Stimulated activated CD8-positive, alpha-beta memory T cell treated with anti-CD3 and anti-CD28 coated beads, Interleukin-15, amount 100 ng/mL, for 4 hours (primary cell): Measurements from ENCODE around the gene UBA6.
"Not testable (repeated sequence)": the region's sequence is repeated elsewhere in the genome, so short reads cannot be mapped to it uniquely, and the experiment has no call there.

Experiments used
- DNase-seq, 2 donors: peaks; one replicate each; pipeline ENCODE4 v3.0.0-alpha.2; 2020; ENCODE audit warnings: low read depth in 2 of 2

The UBA6 gene

GRCh38 chr4:67713529-67714247 is 12.7 kb upstream of the UBA6 start:
- DNase-seq: no peak

GRCh38 chr4:67712650-67713528 is 11.9 kb upstream of the UBA6 start:
- no peak for DNase-seq

GRCh38 chr4:67712000-67712625 is 11.2 kb upstream of the UBA6 start:
- no peak for DNase-seq

- DNase-seq: not testable (repeated sequence)
Observed at GRCh38 chr4:67706682-67707081, 5.7 kb upstream of the UBA6 start.

- no peak for DNase-seq
Observed at GRCh38 chr4:67704843-67705242, 3.9 kb upstream of the UBA6 start.

GRCh38 chr4:67702166-67702565 is 1.2 kb upstream of the UBA6 start:
- DNase-seq: no peak

- DNase-seq: no peak
Observed at GRCh38 chr4:67701517-67701850, 529 bp upstream of the UBA6 start.

- DNase-seq: no peak
Observed at GRCh38 chr4:67700116-67700737, 728 bp downstream of the UBA6 start.

GRCh38 chr4:67699603-67700002 is 1.4 kb downstream of the UBA6 start:
- no peak for DNase-seq

- DNase-seq: no peak
Observed at GRCh38 chr4:67697860-67698687, 2.9 kb downstream of the UBA6 start.

GRCh38 chr4:67696061-67696460 is 4.9 kb downstream of the UBA6 start:
- no peak for DNase-seq

GRCh38 chr4:67694662-67695061 is 6.3 kb downstream of the UBA6 start:
- no peak for DNase-seq

GRCh38 chr4:67691328-67691727 is 9.6 kb downstream of the UBA6 start:
- DNase-seq: no peak

- no peak for DNase-seq
Observed at GRCh38 chr4:67687636-67688035, 13.3 kb downstream of the UBA6 start.

- no peak for DNase-seq
Observed at GRCh38 chr4:67685532-67685859, 15.5 kb downstream of the UBA6 start.

GRCh38 chr4:67684839-67685531 is 16.0 kb downstream of the UBA6 start:
- DNase-seq: no peak

GRCh38 chr4:67682266-67682665 is 18.7 kb downstream of the UBA6 start:
- DNase-seq: no peak

GRCh38 chr4:67680581-67681222 is 20.3 kb downstream of the UBA6 start:
- no peak for DNase-seq

GRCh38 chr4:67678612-67679011 is 22.3 kb downstream of the UBA6 start:
- no peak for DNase-seq

- no peak for DNase-seq
Observed at GRCh38 chr4:67674098-67674497, 26.9 kb downstream of the UBA6 start.
